Stimulated activated CD4-positive, alpha-beta T cell treated with anti-CD3 and anti-CD28 coated beads, Interleukin-4, amount 100 ng/mL, for 24 hours (primary cell): ENCODE data around the gene DNM3.
"Not testable (repeated sequence)": the region's sequence is repeated elsewhere in the genome, so short reads cannot be mapped to it uniquely, and the experiment has no call there.

Source experiments
- DNase-seq: peaks from one replicate; pipeline ENCODE4 v3.0.0-alpha.2; 2020

DNM3 gene

GRCh38 chr1:171841050-171841910 is at the start of gene DNM3:
DNM3 (plus strand) TSS chr1:171841498; CDS start chr1:171841657, 159 bp downstream.
- DNase-seq: peak; percentile 73

GRCh38 chr1:171792656-171793369 is 48.5 kb upstream of the DNM3 start:
- DNase-seq: no peak

- no peak for DNase-seq
Measured at GRCh38 chr1:171793636-171794035, 47.7 kb upstream of the DNM3 start.

GRCh38 chr1:171794085-171794484 is 47.2 kb upstream of the DNM3 start:
- DNase-seq: peak; percentile 69

GRCh38 chr1:171796592-171796991 is 44.7 kb upstream of the DNM3 start:
- DNase-seq: no peak

- DNase-seq: no peak
Measured at GRCh38 chr1:171798311-171798710, 43.0 kb upstream of the DNM3 start.

- DNase-seq: no peak
Measured at GRCh38 chr1:171798765-171799164, 42.5 kb upstream of the DNM3 start.

- no peak for DNase-seq
Measured at GRCh38 chr1:171799166-171799565, 42.1 kb upstream of the DNM3 start.

GRCh38 chr1:171799698-171800097 is 41.6 kb upstream of the DNM3 start:
- not testable (repeated sequence) for DNase-seq

GRCh38 chr1:171800342-171800741 is 41.0 kb upstream of the DNM3 start:
- no peak for DNase-seq

- DNase-seq: no peak
Measured at GRCh38 chr1:171800851-171801250, 40.4 kb upstream of the DNM3 start.

- DNase-seq: no peak
Measured at GRCh38 chr1:171801487-171801891, 39.8 kb upstream of the DNM3 start.

- no peak for DNase-seq
Measured at GRCh38 chr1:171802207-171802606, 39.1 kb upstream of the DNM3 start.

GRCh38 chr1:171803045-171803444 is 38.3 kb upstream of the DNM3 start:
- no peak for DNase-seq

- DNase-seq: no peak
Measured at GRCh38 chr1:171803461-171804022, 37.8 kb upstream of the DNM3 start.

- DNase-seq: no peak
Measured at GRCh38 chr1:171805395-171806115, 35.7 kb upstream of the DNM3 start.

GRCh38 chr1:171807556-171807955 is 33.7 kb upstream of the DNM3 start:
- no peak for DNase-seq

GRCh38 chr1:171809834-171810233 is 31.5 kb upstream of the DNM3 start:
- no peak for DNase-seq

- no peak for DNase-seq
Measured at GRCh38 chr1:171811672-171812071, 29.6 kb upstream of the DNM3 start.

- no peak for DNase-seq
Measured at GRCh38 chr1:171814692-171815091, 26.6 kb upstream of the DNM3 start.

- DNase-seq: no peak
Measured at GRCh38 chr1:171816300-171816901, 24.9 kb upstream of the DNM3 start.

- peak; percentile 59 for DNase-seq
Measured at GRCh38 chr1:171817511-171818265, 23.6 kb upstream of the DNM3 start.
